Measurements from ENCODE around the gene SRGAP3. TPM values are rescaled to one million over a fixed set of nuclear protein-coding genes. Genes with fewer than 3 reads are reported as not detected.

Gene SRGAP3
- total RNA-seq, 1 donor from 2014 or later = 68.6 TPM

DNA sequence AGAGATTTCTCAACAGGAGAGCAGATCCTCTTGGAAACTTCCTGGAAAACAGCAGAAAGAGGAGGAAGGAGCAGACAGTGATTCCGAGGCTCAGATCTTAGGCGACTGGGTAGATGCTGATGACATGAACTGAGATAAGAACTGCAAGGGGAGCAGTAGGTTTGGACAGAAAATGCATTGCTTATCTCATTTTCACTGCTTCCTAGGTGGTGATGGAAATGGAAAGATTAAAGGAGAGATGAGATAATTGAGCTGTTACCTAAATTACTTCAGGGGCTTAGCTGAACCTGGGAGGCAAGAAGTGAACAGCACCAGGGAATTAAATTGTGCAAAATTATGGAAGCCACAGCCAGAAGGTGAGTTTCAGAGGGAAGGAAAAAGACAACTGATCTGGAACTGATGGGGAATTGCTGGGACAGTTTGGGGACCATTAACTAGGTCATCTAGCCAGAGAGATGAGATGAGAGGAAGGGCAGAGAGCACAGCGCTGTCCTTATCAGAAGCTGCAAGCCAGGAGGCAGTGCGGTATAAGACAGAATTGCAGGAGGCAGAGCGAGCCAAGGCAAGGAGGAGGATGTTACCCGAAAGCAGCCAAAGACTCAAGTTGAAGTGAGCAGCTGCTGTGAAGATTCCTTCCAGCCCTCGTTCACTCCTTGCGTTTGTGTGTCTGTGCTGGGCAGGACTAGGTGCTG, 140.4 kb downstream of the SRGAP3 start:
- peaks cover 9% of the 10 kb centered on the region for H3K9me3 Mint-ChIP-seq
- no peak overlapping the region for H3K4me3 Mint-ChIP-seq
- H3K4me1 Mint-ChIP-seq = no peaks in the 10 kb centered on the region
- H3K27ac Mint-ChIP-seq = no peak overlapping the region
- no peaks in the 10 kb centered on the region for H3K27me3 Mint-ChIP-seq (ENCODE audit: low read depth)
- H3K36me3 Mint-ChIP-seq = peaks cover 29% of the 10 kb centered on the region
- DNase-seq (ENCODE audit: low spot score in 2 of 2, unreplicated experiment in 2 of 2) = no peak
- TF ChIP-seq, protein P1, sequence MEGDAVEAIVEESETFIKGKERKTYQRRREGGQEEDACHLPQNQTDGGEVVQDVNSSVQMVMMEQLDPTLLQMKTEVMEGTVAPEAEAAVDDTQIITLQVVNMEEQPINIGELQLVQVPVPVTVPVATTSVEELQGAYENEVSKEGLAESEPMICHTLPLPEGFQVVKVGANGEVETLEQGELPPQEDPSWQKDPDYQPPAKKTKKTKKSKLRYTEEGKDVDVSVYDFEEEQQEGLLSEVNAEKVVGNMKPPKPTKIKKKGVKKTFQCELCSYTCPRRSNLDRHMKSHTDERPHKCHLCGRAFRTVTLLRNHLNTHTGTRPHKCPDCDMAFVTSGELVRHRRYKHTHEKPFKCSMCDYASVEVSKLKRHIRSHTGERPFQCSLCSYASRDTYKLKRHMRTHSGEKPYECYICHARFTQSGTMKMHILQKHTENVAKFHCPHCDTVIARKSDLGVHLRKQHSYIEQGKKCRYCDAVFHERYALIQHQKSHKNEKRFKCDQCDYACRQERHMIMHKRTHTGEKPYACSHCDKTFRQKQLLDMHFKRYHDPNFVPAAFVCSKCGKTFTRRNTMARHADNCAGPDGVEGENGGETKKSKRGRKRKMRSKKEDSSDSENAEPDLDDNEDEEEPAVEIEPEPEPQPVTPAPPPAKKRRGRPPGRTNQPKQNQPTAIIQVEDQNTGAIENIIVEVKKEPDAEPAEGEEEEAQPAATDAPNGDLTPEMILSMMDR (IDR thresholded peaks at IDR 0.05; ENCODE audit: unreplicated experiment) = no peak

DNA sequence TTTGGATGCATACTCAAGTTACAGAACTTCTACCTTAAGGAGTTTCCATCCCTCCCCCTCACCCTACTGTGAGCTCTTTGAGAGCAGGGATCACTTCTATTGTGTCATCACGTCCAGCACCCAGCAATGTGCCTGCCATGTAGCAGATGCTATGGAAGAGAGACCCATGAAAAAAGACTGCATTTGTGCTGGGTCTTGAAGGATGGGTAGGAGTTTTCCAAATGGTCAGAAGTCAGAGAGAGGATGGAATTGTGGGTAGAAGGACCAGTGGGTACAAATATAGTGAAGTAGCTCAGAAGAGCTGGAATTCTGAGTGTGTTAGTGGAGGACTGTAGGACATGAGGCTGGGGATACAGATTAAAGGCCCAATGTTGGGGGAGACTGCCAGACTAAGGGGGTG, 141.7 kb downstream of the SRGAP3 start:
- TF ChIP-seq, protein P1 (IDR thresholded peaks at IDR 0.05; ENCODE audit: unreplicated experiment) = no peak
- H3K27ac Mint-ChIP-seq = no peak overlapping the region
- H3K27me3 Mint-ChIP-seq (ENCODE audit: low read depth) = no peaks in the 10 kb centered on the region
- H3K4me3 Mint-ChIP-seq = no peak overlapping the region
- peaks cover 6% of the 10 kb centered on the region for H3K4me1 Mint-ChIP-seq
- DNase-seq (ENCODE audit: low spot score in 2 of 2, unreplicated experiment in 2 of 2) = no peak
- peaks cover 28% of the 10 kb centered on the region for H3K36me3 Mint-ChIP-seq
- peaks cover 5% of the 10 kb centered on the region for H3K9me3 Mint-ChIP-seq

GRCh38 chr3:9105421-9105820, 144.0 kb downstream of the SRGAP3 start:
- TF ChIP-seq, protein P1 (IDR thresholded peaks at IDR 0.05; ENCODE audit: unreplicated experiment) = no peak
- peaks cover 18% of the 10 kb centered on the region for H3K36me3 Mint-ChIP-seq

GRCh38 chr3:9104121-9104520, 145.3 kb downstream of the SRGAP3 start:
- DNase-seq (ENCODE audit: low spot score in 2 of 2, unreplicated experiment in 2 of 2) = no peak
- TF ChIP-seq, protein P1 (IDR thresholded peaks at IDR 0.05; ENCODE audit: unreplicated experiment) = no peak
- H3K9me3 Mint-ChIP-seq = no peaks in the 10 kb centered on the region
- no peak overlapping the region for H3K27ac Mint-ChIP-seq
- peaks cover 16% of the 10 kb centered on the region for H3K36me3 Mint-ChIP-seq
- H3K4me1 Mint-ChIP-seq = peaks cover 23% of the 10 kb centered on the region
- no peak overlapping the region for H3K4me3 Mint-ChIP-seq
- no peaks in the 10 kb centered on the region for H3K27me3 Mint-ChIP-seq (ENCODE audit: low read depth)

More at GRCh38 chr3:9105421-9105820, 144.0 kb downstream of the SRGAP3 start:
- Mint-ChIP-seq H3K27ac (no peak overlapping the region), H3K9me3 (no peaks in the 10 kb centered on the region), H3K27me3 (ENCODE audit: low read depth) (no peaks in the 10 kb centered on the region), H3K4me1 (peaks cover 13% of the 10 kb centered on the region), H3K4me3 (no peak overlapping the region)
- no peak for DNase-seq (ENCODE audit: low spot score in 2 of 2, unreplicated experiment in 2 of 2)

DNA sequence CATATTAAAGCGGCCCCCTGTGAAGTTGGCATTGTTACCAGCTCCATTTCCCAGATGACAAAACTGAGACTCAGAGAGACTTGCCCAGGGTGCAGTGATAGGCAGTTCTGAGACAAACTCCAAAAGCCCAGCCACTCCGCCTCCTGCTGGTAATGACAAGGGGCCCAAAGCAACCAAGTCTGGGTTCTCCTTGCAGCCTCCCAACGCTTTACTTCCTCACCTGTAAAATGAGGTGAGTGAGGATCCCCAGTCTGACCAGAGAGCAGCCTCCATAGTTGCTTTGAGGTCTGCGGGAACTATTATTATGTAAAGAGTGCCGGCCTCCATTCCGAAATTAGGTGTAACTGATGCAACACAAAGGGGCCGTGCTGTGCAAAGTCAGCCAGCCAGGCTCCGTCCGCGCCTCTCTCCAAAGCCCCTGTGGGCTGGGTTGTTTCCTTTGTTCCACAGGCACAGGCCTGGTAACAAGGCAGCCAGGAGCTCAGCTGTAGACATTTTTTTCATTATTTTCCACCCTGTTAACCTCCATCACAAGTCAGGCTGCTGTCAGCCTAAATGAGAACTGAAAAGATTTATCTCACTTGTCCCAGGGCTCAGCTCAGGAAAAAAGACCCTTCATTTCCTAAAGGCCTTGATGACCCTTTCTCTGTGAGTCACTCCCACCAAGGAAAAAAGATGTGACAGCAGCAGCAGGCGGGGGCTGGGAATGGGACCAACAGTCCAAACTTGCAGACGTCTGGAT, 147.0 kb downstream of the SRGAP3 start:
- Mint-ChIP-seq H3K4me3 (no peak overlapping the region), H3K4me1 (peaks cover 30% of the 10 kb centered on the region), H3K27me3 (ENCODE audit: low read depth) (no peaks in the 10 kb centered on the region), H3K27ac (peak overlapping the region; percentile 90), H3K9me3 (no peaks in the 10 kb centered on the region), H3K36me3 (peaks cover 13% of the 10 kb centered on the region)
- TF ChIP-seq, protein P1 (IDR thresholded peaks at IDR 0.05; ENCODE audit: unreplicated experiment) = no peak
- no peak for DNase-seq (ENCODE audit: low spot score in 2 of 2, unreplicated experiment in 2 of 2)
